ENCODE data around the gene ZIC1.

GRCh38 chr3:147413686-147414389 is 4.7 kb downstream of the ZIC1 start:
- TF ChIP-seq CTCF (IDR thresholded peaks at IDR 0.05; ENCODE audit: low read length) (no peak), EZH2 (optimal IDR thresholded peaks at IDR 0.05; ENCODE audit: low read depth, low read length) (no peak), EZH2phosphoT487 (IDR thresholded peaks at IDR 0.05; ENCODE audit: low read length) (no peak)

All from MM.1S (cell line).